ENCODE results near the gene ERI2.

Gene ERI2

GRCh38 chr16:20849589-20850390 is 43.5 kb upstream of the ERI2 start:
- H3K27ac ChIP-seq = peak overlapping the region; percentile 47; the same call in 1 of the 2 replicates
- CTCF ChIA-PET = interaction anchor here (0.5 to 1.6 kb wide), 9 partner anchors 49 to 1754 kb away, joined by 3 to 7 read pairs (median 3); no protein-coding TSS in a partner anchor
- POLR2A ChIA-PET (ENCODE audit: low non-redundant PET) = no interaction called here
- peak; percentile 98 for TF ChIP-seq CTCF (conservative IDR thresholded peaks at IDR 0.05; ENCODE audit: low read depth)
- peak; percentile 46 for DNase-seq (ENCODE audit: low spot score)

GRCh38 chr16:20847550-20847949 is 41.3 kb upstream of the ERI2 start:
- no peak for TF ChIP-seq CTCF (conservative IDR thresholded peaks at IDR 0.05; ENCODE audit: low read depth)
- ChIA-PET POLR2A (ENCODE audit: low non-redundant PET) (no interaction called here), CTCF (interaction anchor here (0.6 to 1.5 kb wide), 2 partner anchors 250 to 255 kb away, joined by 4 read pairs; no protein-coding TSS in a partner anchor)
- no peak for DNase-seq (ENCODE audit: low spot score)
- H3K27ac ChIP-seq = no peak overlapping the region

GRCh38 chr16:20846551-20846950 is 40.3 kb upstream of the ERI2 start:
- CTCF ChIA-PET = interaction anchor here (0.6 kb wide), 1 partner anchor 46 kb away, joined by 4 read pairs; no protein-coding TSS in a partner anchor
- H3K27ac ChIP-seq = no peak overlapping the region
- no peak for DNase-seq (ENCODE audit: low spot score)
- no peak for TF ChIP-seq CTCF (conservative IDR thresholded peaks at IDR 0.05; ENCODE audit: low read depth)
- POLR2A ChIA-PET (ENCODE audit: low non-redundant PET) = no interaction called here

- POLR2A ChIA-PET (ENCODE audit: low non-redundant PET) = no interaction called here
- no peak for DNase-seq (ENCODE audit: low spot score)
- TF ChIP-seq CTCF (conservative IDR thresholded peaks at IDR 0.05; ENCODE audit: low read depth) = no peak
- CTCF ChIA-PET = interaction anchor here (0.6 kb wide), 1 partner anchor 310 kb away, joined by 3 read pairs; no protein-coding TSS in a partner anchor
- no peak overlapping the region for H3K27ac ChIP-seq
These were observed 39.8 kb upstream of the ERI2 start for GRCh38 chr16:20846030-20846429.

- POLR2A ChIA-PET (ENCODE audit: low non-redundant PET) = no interaction called here
- CTCF ChIA-PET = no interaction called here
- H3K27ac ChIP-seq = no peak overlapping the region
- TF ChIP-seq CTCF (conservative IDR thresholded peaks at IDR 0.05; ENCODE audit: low read depth) = no peak
- DNase-seq (ENCODE audit: low spot score) = no peak
These were observed 38.3 kb upstream of the ERI2 start for GRCh38 chr16:20844588-20844987.

GRCh38 chr16:20844054-20844453 is 37.8 kb upstream of the ERI2 start:
- ChIA-PET POLR2A (ENCODE audit: low non-redundant PET) (no interaction called here), CTCF (interaction anchor here (0.6 kb wide), 1 partner anchor 289 kb away, joined by 4 read pairs; no protein-coding TSS in a partner anchor)
- no peak for DNase-seq (ENCODE audit: low spot score)
- no peak overlapping the region for H3K27ac ChIP-seq
- TF ChIP-seq CTCF (conservative IDR thresholded peaks at IDR 0.05; ENCODE audit: low read depth) = no peak
